ENCODE measurements around the gene RBFOX1. TPM values are rescaled to one million over a fixed set of nuclear protein-coding genes. Genes with fewer than 3 reads are reported as not detected.

The RBFOX1 gene
- total and polyA plus RNA-seq, 10 of the 15 experiments (the other 5 are each of a cell fraction or from before 2014, with no cell fraction given): 0.87 TPM; not detected in 9

DNA sequence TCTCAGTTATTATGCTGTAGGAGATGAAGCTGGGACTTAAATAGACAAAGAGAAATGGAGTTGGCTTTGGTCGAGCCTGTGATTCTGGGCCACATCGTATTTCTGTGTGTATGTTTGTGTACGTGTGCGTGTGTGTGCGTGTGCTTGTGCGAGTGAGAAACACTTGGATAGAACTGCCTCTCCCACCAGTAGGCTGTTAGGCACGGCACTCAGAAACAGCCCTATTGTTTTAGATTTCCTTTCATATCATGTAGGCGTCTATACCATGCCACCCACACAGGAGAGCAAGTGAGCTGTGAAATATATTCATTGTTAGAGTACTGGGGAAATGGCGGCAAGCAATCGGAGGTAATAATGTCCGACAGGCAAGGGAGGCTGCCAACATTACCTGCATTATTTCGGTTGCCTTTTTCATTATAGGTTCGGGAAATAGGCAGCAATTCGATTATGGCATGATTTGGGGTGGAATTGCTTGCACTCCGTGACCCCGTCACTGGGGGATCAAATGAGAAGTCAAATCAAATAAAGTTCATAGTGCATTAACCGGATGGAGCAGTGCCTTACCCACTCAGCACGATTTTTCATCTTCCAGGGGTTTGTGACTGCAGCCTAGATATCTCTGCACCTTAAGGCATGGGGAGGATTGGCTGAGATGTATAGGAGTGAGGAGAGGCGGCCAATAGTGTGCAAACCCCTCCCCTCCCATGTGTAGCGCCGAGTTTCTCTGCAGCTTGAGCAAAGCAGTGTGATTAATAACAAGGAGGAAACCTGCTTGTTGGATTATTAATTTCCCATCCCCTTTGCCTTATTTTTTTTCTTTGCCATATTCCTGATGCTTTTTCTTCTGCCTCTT, 89.6 kb downstream of the RBFOX1 start:
- 36% methylated on average over 21 of the region's 21 CpGs for WGBS (ENCODE audit: insufficient coverage, insufficient replicate concordance, low lambda C conversion rate, missing lambda C conversion rate)
- FAIRE-seq (no peak), ATAC-seq (no peak), DNase-seq (ENCODE audit: low read depth, low spot score) (no peak)
- H3K79me2 ChIP-seq (ENCODE audit: control insufficient read depth, insufficient read depth, low read length): no peaks in the 10 kb centered on the region
- H3K9me3 ChIP-seq (replicated peaks; ENCODE audit: control insufficient read depth, insufficient read depth, low read length): no peaks in the 10 kb centered on the region
- H3K27me3 ChIP-seq (replicated peaks in 1 of 2; ENCODE audit: control insufficient read depth in 2 of 2, insufficient read depth in 2 of 2, low read length in 1 of 2): no peaks in the 10 kb centered on the region
- H2AFZ ChIP-seq (ENCODE audit: control insufficient read depth, low read depth, low read length): no peak overlapping the region
- ChIA-PET SMC1A (ENCODE audit: uncharacterized antibody, unreplicated experiment) (no interaction called here), CTCF (no interaction called here), RAD21 (ENCODE audit: unreplicated experiment) (no interaction called here), POLR2A (no interaction called here)
- no peaks in the 10 kb centered on the region for H3K4me1 ChIP-seq (ENCODE audit: control insufficient read depth, insufficient read depth, low read length)
- BruUV-seq (replicated peaks): no TSS peak
- no peak overlapping the region for H3K9ac ChIP-seq (ENCODE audit: control insufficient read depth, insufficient read depth, low read length)
- intact Hi-C loops (cut with micrococcal nuclease; ENCODE audit: unreplicated experiment): no loop called here
- H3K36me3 ChIP-seq (ENCODE audit: control insufficient read depth in 2 of 2, insufficient read depth in 2 of 2, low read length in 1 of 2): no peaks in the 10 kb centered on the region
- no peak overlapping the region for H3K4me2 ChIP-seq (ENCODE audit: control insufficient read depth, insufficient read depth)
- no peak overlapping the region for H3K4me3 ChIP-seq
- in situ Hi-C loops (cut with MboI): no loop called here
- no peaks in the 10 kb centered on the region for H4K20me1 ChIP-seq (ENCODE audit: control insufficient read depth, insufficient read depth)
- no peak overlapping the region for H3K27ac ChIP-seq (ENCODE audit: control insufficient read depth, insufficient read depth)
- TF ChIP-seq NFYB (IDR thresholded peaks at IDR 0.05; ENCODE audit: insufficient read depth, low read depth, low read length): no peak
- no peak for TF ChIP-seq RAD51 (IDR thresholded peaks at IDR 0.05)
- no peak for TF ChIP-seq STAT3 (IDR thresholded peaks at IDR 0.05; ENCODE audit: low read depth, low read length)
- TF ChIP-seq YY1 (IDR thresholded peaks at IDR 0.05; ENCODE audit: low read depth, low read length): no peak
- TF ChIP-seq ATF7 (IDR thresholded peaks at IDR 0.05; ENCODE audit: low read depth): no peak
- TF ChIP-seq, protein P1, sequence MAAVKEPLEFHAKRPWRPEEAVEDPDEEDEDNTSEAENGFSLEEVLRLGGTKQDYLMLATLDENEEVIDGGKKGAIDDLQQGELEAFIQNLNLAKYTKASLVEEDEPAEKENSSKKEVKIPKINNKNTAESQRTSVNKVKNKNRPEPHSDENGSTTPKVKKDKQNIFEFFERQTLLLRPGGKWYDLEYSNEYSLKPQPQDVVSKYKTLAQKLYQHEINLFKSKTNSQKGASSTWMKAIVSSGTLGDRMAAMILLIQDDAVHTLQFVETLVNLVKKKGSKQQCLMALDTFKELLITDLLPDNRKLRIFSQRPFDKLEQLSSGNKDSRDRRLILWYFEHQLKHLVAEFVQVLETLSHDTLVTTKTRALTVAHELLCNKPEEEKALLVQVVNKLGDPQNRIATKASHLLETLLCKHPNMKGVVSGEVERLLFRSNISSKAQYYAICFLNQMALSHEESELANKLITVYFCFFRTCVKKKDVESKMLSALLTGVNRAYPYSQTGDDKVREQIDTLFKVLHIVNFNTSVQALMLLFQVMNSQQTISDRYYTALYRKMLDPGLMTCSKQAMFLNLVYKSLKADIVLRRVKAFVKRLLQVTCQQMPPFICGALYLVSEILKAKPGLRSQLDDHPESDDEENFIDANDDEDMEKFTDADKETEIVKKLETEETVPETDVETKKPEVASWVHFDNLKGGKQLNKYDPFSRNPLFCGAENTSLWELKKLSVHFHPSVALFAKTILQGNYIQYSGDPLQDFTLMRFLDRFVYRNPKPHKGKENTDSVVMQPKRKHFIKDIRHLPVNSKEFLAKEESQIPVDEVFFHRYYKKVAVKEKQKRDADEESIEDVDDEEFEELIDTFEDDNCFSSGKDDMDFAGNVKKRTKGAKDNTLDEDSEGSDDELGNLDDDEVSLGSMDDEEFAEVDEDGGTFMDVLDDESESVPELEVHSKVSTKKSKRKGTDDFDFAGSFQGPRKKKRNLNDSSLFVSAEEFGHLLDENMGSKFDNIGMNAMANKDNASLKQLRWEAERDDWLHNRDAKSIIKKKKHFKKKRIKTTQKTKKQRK (IDR thresholded peaks at IDR 0.05; ENCODE audit: low read depth, low read length): no peak
- no peak for TF ChIP-seq IRF4 (IDR thresholded peaks at IDR 0.05; ENCODE audit: low read depth, low read length)
- TF ChIP-seq, protein P2, sequence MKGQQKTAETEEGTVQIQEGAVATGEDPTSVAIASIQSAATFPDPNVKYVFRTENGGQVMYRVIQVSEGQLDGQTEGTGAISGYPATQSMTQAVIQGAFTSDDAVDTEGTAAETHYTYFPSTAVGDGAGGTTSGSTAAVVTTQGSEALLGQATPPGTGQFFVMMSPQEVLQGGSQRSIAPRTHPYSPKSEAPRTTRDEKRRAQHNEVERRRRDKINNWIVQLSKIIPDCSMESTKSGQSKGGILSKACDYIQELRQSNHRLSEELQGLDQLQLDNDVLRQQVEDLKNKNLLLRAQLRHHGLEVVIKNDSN (IDR thresholded peaks at IDR 0.05; ENCODE audit: borderline replicate concordance, extremely low read length, insufficient read depth, low read depth, low read length): no peak
- TF ChIP-seq, protein P3, sequence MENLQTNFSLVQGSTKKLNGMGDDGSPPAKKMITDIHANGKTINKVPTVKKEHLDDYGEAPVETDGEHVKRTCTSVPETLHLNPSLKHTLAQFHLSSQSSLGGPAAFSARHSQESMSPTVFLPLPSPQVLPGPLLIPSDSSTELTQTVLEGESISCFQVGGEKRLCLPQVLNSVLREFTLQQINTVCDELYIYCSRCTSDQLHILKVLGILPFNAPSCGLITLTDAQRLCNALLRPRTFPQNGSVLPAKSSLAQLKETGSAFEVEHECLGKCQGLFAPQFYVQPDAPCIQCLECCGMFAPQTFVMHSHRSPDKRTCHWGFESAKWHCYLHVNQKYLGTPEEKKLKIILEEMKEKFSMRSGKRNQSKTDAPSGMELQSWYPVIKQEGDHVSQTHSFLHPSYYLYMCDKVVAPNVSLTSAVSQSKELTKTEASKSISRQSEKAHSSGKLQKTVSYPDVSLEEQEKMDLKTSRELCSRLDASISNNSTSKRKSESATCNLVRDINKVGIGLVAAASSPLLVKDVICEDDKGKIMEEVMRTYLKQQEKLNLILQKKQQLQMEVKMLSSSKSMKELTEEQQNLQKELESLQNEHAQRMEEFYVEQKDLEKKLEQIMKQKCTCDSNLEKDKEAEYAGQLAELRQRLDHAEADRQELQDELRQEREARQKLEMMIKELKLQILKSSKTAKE (IDR thresholded peaks at IDR 0.05; ENCODE audit: low read depth, poor library complexity, severe bottlenecking): no peak
- TF ChIP-seq, protein P4, sequence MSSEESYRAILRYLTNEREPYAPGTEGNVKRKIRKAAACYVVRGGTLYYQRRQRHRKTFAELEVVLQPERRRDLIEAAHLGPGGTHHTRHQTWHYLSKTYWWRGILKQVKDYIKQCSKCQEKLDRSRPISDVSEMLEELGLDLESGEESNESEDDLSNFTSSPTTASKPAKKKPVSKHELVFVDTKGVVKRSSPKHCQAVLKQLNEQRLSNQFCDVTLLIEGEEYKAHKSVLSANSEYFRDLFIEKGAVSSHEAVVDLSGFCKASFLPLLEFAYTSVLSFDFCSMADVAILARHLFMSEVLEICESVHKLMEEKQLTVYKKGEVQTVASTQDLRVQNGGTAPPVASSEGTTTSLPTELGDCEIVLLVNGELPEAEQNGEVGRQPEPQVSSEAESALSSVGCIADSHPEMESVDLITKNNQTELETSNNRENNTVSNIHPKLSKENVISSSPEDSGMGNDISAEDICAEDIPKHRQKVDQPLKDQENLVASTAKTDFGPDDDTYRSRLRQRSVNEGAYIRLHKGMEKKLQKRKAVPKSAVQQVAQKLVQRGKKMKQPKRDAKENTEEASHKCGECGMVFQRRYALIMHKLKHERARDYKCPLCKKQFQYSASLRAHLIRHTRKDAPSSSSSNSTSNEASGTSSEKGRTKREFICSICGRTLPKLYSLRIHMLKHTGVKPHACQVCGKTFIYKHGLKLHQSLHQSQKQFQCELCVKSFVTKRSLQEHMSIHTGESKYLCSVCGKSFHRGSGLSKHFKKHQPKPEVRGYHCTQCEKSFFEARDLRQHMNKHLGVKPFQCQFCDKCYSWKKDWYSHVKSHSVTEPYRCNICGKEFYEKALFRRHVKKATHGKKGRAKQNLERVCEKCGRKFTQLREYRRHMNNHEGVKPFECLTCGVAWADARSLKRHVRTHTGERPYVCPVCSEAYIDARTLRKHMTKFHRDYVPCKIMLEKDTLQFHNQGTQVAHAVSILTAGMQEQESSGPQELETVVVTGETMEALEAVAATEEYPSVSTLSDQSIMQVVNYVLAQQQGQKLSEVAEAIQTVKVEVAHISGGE (CRISPR knock-in tag; IDR thresholded peaks at IDR 0.05): no peak
- TF ChIP-seq, protein P5, sequence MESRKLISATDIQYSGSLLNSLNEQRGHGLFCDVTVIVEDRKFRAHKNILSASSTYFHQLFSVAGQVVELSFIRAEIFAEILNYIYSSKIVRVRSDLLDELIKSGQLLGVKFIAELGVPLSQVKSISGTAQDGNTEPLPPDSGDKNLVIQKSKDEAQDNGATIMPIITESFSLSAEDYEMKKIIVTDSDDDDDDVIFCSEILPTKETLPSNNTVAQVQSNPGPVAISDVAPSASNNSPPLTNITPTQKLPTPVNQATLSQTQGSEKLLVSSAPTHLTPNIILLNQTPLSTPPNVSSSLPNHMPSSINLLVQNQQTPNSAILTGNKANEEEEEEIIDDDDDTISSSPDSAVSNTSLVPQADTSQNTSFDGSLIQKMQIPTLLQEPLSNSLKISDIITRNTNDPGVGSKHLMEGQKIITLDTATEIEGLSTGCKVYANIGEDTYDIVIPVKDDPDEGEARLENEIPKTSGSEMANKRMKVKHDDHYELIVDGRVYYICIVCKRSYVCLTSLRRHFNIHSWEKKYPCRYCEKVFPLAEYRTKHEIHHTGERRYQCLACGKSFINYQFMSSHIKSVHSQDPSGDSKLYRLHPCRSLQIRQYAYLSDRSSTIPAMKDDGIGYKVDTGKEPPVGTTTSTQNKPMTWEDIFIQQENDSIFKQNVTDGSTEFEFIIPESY (IDR thresholded peaks at IDR 0.05): no peak

Measured in GM12878 (cell line).